Measurements from ENCODE around the gene KDM7A.

- TF ChIP-seq FOSL1 (IDR thresholded peaks at IDR 0.05; ENCODE audit: insufficient read depth, low read depth, low read length), result no peak
- no peak for TF ChIP-seq CTCF (IDR thresholded peaks at IDR 0.05; ENCODE audit: control extremely low read depth in 1 of 3, insufficient read depth in 1 of 3, low read depth in 1 of 3, low read length in 3 of 3)
- no peak for TF ChIP-seq NRF1 (IDR thresholded peaks at IDR 0.05; ENCODE audit: low read depth, low read length)
- TF ChIP-seq RNF2 (IDR thresholded peaks at IDR 0.05; ENCODE audit: borderline replicate concordance, low read depth, low read length, missing control alignments, poor library complexity, severe bottlenecking), result no peak
- no peak for TF ChIP-seq POLR2AphosphoS5 (IDR thresholded peaks at IDR 0.05; ENCODE audit: low read depth, low read length)
- TF ChIP-seq USF2 (IDR thresholded peaks at IDR 0.05; ENCODE audit: low read length), result no peak
- no peak for TF ChIP-seq POLR2A (IDR thresholded peaks at IDR 0.05; ENCODE audit: control extremely low read depth in 1 of 2, low read depth in 2 of 2, low read length in 2 of 2)
- TF ChIP-seq EZH2 (IDR thresholded peaks at IDR 0.05; ENCODE audit: low read depth, low read length, severe bottlenecking), result no peak
These were observed 117.2 kb downstream of the KDM7A start for GRCh38 chr7:140059273-140060242.
